GM23338 (cell line): ENCODE measurements around the gene GPR37. TPM values are rescaled to one million over a fixed set of nuclear protein-coding genes. Genes with fewer than 3 reads are reported as not detected.

Source experiments
- ATAC-seq: fragments of 200-7000 bp; cut with Tn5 transposase; 3 replicates; pipeline ENCODE4 v1.9.1; 2020
- DNase-seq: peaks from one replicate; pipeline ENCODE4 v3.0.0-alpha.2; 2015; ENCODE audit warnings: low spot score
- H2AFZ ChIP-seq: fragments of 200-600 bp; sonication (generic); 2 replicates; pipeline ENCODE4 v1.8.0; 2016; ENCODE audit warnings: antibody characterized with exemption, mild to moderate bottlenecking, moderate library complexity
- H3F3A ChIP-seq: fragments of 200-600 bp; sonication (generic); replicated peaks from 2 replicates; pipeline ENCODE4 v1.8.0; 2017; ENCODE audit warnings: antibody characterized with exemption, mixed run types, low read depth
- H3K27ac ChIP-seq: fragments of 200-600 bp; sonication (generic); 2 replicates; pipeline ENCODE4 v1.6.1; 2016; ENCODE audit warnings: low read depth
- H3K27me3 ChIP-seq: fragments of 200-600 bp; sonication (generic); 2 replicates; pipeline ENCODE4 v1.8.0; 2016; ENCODE audit warnings: mild to moderate bottlenecking, mixed run types, moderate library complexity; ENCODE audit not compliant: insufficient read depth
- H3K36me3 ChIP-seq: fragments of 200-600 bp; sonication (generic); 2 replicates; pipeline ENCODE4 v1.8.0; 2016; ENCODE audit warnings: mild to moderate bottlenecking; ENCODE audit not compliant: insufficient read depth
- H3K4me1 ChIP-seq: fragments of 200-600 bp; sonication (generic); 2 replicates; pipeline ENCODE4 v1.8.0; 2016; ENCODE audit warnings: mild to moderate bottlenecking, moderate library complexity; ENCODE audit not compliant: insufficient read depth
- H3K4me2 ChIP-seq: fragments of 200-600 bp; sonication (generic); 2 replicates; pipeline ENCODE4 v1.7.1; 2017; ENCODE audit warnings: mixed run types
- H3K4me3 ChIP-seq: fragments of 200-600 bp; sonication (generic); 2 replicates; pipeline ENCODE4 v1.6.1; 2016; ENCODE audit warnings: mixed run types
- H3K79me2 ChIP-seq: fragments of 200-600 bp; sonication (generic); replicated peaks from 2 replicates; pipeline ENCODE4 v1.8.0; 2017; ENCODE audit warnings: mild to moderate bottlenecking; ENCODE audit not compliant: insufficient read depth
- H3K9me2 ChIP-seq: fragments of 200-600 bp; sonication (generic); 2 replicates; pipeline ENCODE4 v1.8.0; 2017; ENCODE audit not compliant: insufficient read depth
- H4K20me1 ChIP-seq: fragments of 200-600 bp; sonication (generic); replicated peaks from 2 replicates; pipeline ENCODE4 v1.8.0; 2017; ENCODE audit warnings: mild to moderate bottlenecking; ENCODE audit not compliant: insufficient read depth
- H3K27ac Mint-ChIP-seq: 2 replicates; pipeline ENCODE4 v1.8.0; 2020; ENCODE audit warnings: inconsistent platforms, mild to moderate bottlenecking, moderate library complexity, mixed read lengths
- H3K27me3 Mint-ChIP-seq: 3 replicates; pipeline ENCODE4 v1.8.0; 2022; ENCODE audit warnings: low read depth, mild to moderate bottlenecking, moderate library complexity, mixed read lengths, inconsistent platforms; ENCODE audit not compliant: insufficient read depth, poor library complexity
- H3K36me3 Mint-ChIP-seq: 3 replicates; pipeline ENCODE4 v1.8.0; 2021; ENCODE audit warnings: low read depth, mild to moderate bottlenecking, inconsistent platforms, moderate library complexity, mixed read lengths
- H3K4me1 Mint-ChIP-seq: 3 replicates; pipeline ENCODE4 v1.8.0; 2020; ENCODE audit warnings: mild to moderate bottlenecking, inconsistent platforms, mixed read lengths
- H3K4me3 Mint-ChIP-seq: 3 replicates; pipeline ENCODE4 v1.8.0; 2021; ENCODE audit warnings: moderate library complexity, mild to moderate bottlenecking, inconsistent platforms, mixed read lengths
- H3K9me3 Mint-ChIP-seq: 3 replicates; pipeline ENCODE4 v1.8.0; 2020; ENCODE audit warnings: moderate library complexity, mild to moderate bottlenecking, inconsistent platforms, mixed read lengths
- CREB1 ChIP-seq: fragments of 250-450 bp; sonication (Bioruptor Pico); IDR thresholded peaks from 2 replicates; pipeline ENCODE4 v1.5.0; 2020; ENCODE audit warnings: low read depth, mild to moderate bottlenecking, moderate library complexity
- EZH2 ChIP-seq: fragments of 200-600 bp; sonication (generic); IDR thresholded peaks from one replicate; pipeline ENCODE4 v1.8.0; 2017; ENCODE audit warnings: antibody characterized with exemption, mild to moderate bottlenecking, low read depth; ENCODE audit not compliant: unreplicated experiment
- EZH2phosphoT487 ChIP-seq: fragments of 200-600 bp; sonication (generic); IDR thresholded peaks from one replicate; pipeline ENCODE4 v1.8.1; 2018; ENCODE audit warnings: antibody characterized with exemption; ENCODE audit not compliant: unreplicated experiment
- JUNB ChIP-seq: IDR thresholded peaks from one replicate; pipeline ENCODE4 v1.6.1; 2016; ENCODE audit warnings: antibody characterized with exemption; ENCODE audit not compliant: unreplicated experiment
- NANOG ChIP-seq: IDR thresholded peaks from 2 replicates; pipeline ENCODE4 v1.6.1; 2016; ENCODE audit warnings: antibody characterized with exemption, borderline replicate concordance
- POLR2AphosphoS5 ChIP-seq: IDR thresholded peaks from 2 replicates; pipeline ENCODE4 v1.6.1; 2016; ENCODE audit warnings: antibody characterized with exemption, low read depth
- STAT1 ChIP-seq: IDR thresholded peaks from one replicate; pipeline ENCODE4 v1.6.1; 2016; ENCODE audit warnings: antibody characterized with exemption; ENCODE audit not compliant: unreplicated experiment
- ZNF114 ChIP-seq: fragments of 250-450 bp; sonication (Bioruptor Pico); IDR thresholded peaks from 2 replicates; pipeline ENCODE4 v1.5.0; 2020; ENCODE audit warnings: mild to moderate bottlenecking, moderate library complexity
- ZNF331 ChIP-seq: fragments of 250-450 bp; sonication (Bioruptor Pico); IDR thresholded peaks from 2 replicates; pipeline ENCODE4 v1.5.0; 2020; ENCODE audit warnings: low read depth, mild to moderate bottlenecking, moderate library complexity
- polyA plus RNA-seq: library from polyadenylated mRNA; unstranded; fragments of >200 nt; fragmentation: Nextera tagmentation; extraction: Ambion mirVana; gene quantifications from 2 replicates; pipeline ENCODE4 v1.2.1, GENCODE V29; 2016
- total RNA-seq: library from RNA; depleted of rRNA; stranded (reverse); fragments of >200 nt; shearing (Covaris generic); gene quantifications from 2 replicates; pipeline ENCODE4 v1.2.3, GENCODE V29; 2014
- TF ChIP-seq, protein P1 (sequence below), 2 experiments: fragments of 200-600 bp in 1 of 2; sonication (generic) in 1 of 2; conservative IDR thresholded peaks; 2 replicates each; pipeline versions ENCODE4 v1.5.1 to v1.6.1; 2016 to 2017; ENCODE audit warnings: antibody characterized with exemption in 2 of 2, low read depth in 2 of 2, mild to moderate bottlenecking in 2 of 2, moderate library complexity in 1 of 2
- TF ChIP-seq, protein P2 (sequence below): IDR thresholded peaks from 2 replicates; pipeline ENCODE4 v1.6.1; 2016; ENCODE audit warnings: antibody characterized with exemption
- TF ChIP-seq, protein P3 (sequence below): IDR thresholded peaks from one replicate; pipeline ENCODE4 v1.6.1; 2018; ENCODE audit warnings: antibody characterized with exemption; ENCODE audit not compliant: unreplicated experiment
- TF ChIP-seq, protein P4 (sequence below): fragments of 250-450 bp; sonication (Bioruptor Pico); IDR thresholded peaks from 2 replicates; pipeline ENCODE4 v1.5.0; 2020; ENCODE audit warnings: mild to moderate bottlenecking, moderate library complexity

GPR37 gene
- total and polyA plus RNA-seq, 2 experiments from 2014 or later: 3.9 to 8.5 TPM

DNA sequence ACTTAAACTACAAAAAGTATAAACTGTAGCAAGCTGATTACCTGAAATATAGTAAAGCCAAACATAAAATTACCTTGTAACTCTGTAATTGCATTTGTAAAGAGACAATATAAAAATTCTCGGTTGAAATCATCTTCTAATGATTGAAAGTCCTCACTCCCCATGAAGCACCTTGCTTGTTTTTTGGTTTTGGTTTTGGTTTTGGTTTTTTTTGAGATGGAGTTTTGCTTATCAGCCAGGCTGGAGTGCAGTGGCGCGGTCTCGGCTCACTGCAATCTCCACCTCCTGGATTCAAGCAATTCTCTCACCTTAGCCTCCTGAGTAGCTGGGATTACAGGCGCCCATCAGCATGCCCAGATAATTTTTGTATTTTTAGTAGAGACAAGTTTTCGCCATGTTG, 33.9 kb upstream of the GPR37 start:
- no peak for DNase-seq
- Mint-ChIP-seq H3K36me3 (no peaks in the 10 kb centered on the region), H3K27me3 (no peaks in the 10 kb centered on the region), H3K4me1 (peaks cover 2% of the 10 kb centered on the region; the same call in 1 of the 3 replicates), H3K4me3 (no peak overlapping the region), H3K27ac (no peak overlapping the region), H3K9me3 (no peaks in the 10 kb centered on the region; the same call in 2 of the 3 replicates)
- no peaks in the 10 kb centered on the region for H3K79me2 ChIP-seq
- H3K36me3 ChIP-seq: no peaks in the 10 kb centered on the region
- no peak overlapping the region for H3K27ac ChIP-seq
- no peaks in the 10 kb centered on the region for H3K27me3 ChIP-seq
- no peaks in the 10 kb centered on the region for H3K9me2 ChIP-seq
- no peak for ATAC-seq
- TF ChIP-seq, protein P1, sequence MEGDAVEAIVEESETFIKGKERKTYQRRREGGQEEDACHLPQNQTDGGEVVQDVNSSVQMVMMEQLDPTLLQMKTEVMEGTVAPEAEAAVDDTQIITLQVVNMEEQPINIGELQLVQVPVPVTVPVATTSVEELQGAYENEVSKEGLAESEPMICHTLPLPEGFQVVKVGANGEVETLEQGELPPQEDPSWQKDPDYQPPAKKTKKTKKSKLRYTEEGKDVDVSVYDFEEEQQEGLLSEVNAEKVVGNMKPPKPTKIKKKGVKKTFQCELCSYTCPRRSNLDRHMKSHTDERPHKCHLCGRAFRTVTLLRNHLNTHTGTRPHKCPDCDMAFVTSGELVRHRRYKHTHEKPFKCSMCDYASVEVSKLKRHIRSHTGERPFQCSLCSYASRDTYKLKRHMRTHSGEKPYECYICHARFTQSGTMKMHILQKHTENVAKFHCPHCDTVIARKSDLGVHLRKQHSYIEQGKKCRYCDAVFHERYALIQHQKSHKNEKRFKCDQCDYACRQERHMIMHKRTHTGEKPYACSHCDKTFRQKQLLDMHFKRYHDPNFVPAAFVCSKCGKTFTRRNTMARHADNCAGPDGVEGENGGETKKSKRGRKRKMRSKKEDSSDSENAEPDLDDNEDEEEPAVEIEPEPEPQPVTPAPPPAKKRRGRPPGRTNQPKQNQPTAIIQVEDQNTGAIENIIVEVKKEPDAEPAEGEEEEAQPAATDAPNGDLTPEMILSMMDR (conservative IDR thresholded peaks at IDR 0.05; ENCODE audit: low read depth in 2 of 2): no peak
- TF ChIP-seq ZNF114 (CRISPR knock-in tag) (no peak), STAT1 (no peak), EZH2 (no peak), CREB1 (CRISPR knock-in tag) (no peak), EZH2phosphoT487 (no peak), ZNF331 (CRISPR knock-in tag) (no peak), NANOG (no peak), POLR2AphosphoS5 (no peak), JUNB (no peak)
- TF ChIP-seq, protein P2, sequence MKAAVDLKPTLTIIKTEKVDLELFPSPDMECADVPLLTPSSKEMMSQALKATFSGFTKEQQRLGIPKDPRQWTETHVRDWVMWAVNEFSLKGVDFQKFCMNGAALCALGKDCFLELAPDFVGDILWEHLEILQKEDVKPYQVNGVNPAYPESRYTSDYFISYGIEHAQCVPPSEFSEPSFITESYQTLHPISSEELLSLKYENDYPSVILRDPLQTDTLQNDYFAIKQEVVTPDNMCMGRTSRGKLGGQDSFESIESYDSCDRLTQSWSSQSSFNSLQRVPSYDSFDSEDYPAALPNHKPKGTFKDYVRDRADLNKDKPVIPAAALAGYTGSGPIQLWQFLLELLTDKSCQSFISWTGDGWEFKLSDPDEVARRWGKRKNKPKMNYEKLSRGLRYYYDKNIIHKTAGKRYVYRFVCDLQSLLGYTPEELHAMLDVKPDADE: no peak
- TF ChIP-seq, protein P3, sequence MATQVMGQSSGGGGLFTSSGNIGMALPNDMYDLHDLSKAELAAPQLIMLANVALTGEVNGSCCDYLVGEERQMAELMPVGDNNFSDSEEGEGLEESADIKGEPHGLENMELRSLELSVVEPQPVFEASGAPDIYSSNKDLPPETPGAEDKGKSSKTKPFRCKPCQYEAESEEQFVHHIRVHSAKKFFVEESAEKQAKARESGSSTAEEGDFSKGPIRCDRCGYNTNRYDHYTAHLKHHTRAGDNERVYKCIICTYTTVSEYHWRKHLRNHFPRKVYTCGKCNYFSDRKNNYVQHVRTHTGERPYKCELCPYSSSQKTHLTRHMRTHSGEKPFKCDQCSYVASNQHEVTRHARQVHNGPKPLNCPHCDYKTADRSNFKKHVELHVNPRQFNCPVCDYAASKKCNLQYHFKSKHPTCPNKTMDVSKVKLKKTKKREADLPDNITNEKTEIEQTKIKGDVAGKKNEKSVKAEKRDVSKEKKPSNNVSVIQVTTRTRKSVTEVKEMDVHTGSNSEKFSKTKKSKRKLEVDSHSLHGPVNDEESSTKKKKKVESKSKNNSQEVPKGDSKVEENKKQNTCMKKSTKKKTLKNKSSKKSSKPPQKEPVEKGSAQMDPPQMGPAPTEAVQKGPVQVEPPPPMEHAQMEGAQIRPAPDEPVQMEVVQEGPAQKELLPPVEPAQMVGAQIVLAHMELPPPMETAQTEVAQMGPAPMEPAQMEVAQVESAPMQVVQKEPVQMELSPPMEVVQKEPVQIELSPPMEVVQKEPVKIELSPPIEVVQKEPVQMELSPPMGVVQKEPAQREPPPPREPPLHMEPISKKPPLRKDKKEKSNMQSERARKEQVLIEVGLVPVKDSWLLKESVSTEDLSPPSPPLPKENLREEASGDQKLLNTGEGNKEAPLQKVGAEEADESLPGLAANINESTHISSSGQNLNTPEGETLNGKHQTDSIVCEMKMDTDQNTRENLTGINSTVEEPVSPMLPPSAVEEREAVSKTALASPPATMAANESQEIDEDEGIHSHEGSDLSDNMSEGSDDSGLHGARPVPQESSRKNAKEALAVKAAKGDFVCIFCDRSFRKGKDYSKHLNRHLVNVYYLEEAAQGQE: no peak
- TF ChIP-seq, protein P4, sequence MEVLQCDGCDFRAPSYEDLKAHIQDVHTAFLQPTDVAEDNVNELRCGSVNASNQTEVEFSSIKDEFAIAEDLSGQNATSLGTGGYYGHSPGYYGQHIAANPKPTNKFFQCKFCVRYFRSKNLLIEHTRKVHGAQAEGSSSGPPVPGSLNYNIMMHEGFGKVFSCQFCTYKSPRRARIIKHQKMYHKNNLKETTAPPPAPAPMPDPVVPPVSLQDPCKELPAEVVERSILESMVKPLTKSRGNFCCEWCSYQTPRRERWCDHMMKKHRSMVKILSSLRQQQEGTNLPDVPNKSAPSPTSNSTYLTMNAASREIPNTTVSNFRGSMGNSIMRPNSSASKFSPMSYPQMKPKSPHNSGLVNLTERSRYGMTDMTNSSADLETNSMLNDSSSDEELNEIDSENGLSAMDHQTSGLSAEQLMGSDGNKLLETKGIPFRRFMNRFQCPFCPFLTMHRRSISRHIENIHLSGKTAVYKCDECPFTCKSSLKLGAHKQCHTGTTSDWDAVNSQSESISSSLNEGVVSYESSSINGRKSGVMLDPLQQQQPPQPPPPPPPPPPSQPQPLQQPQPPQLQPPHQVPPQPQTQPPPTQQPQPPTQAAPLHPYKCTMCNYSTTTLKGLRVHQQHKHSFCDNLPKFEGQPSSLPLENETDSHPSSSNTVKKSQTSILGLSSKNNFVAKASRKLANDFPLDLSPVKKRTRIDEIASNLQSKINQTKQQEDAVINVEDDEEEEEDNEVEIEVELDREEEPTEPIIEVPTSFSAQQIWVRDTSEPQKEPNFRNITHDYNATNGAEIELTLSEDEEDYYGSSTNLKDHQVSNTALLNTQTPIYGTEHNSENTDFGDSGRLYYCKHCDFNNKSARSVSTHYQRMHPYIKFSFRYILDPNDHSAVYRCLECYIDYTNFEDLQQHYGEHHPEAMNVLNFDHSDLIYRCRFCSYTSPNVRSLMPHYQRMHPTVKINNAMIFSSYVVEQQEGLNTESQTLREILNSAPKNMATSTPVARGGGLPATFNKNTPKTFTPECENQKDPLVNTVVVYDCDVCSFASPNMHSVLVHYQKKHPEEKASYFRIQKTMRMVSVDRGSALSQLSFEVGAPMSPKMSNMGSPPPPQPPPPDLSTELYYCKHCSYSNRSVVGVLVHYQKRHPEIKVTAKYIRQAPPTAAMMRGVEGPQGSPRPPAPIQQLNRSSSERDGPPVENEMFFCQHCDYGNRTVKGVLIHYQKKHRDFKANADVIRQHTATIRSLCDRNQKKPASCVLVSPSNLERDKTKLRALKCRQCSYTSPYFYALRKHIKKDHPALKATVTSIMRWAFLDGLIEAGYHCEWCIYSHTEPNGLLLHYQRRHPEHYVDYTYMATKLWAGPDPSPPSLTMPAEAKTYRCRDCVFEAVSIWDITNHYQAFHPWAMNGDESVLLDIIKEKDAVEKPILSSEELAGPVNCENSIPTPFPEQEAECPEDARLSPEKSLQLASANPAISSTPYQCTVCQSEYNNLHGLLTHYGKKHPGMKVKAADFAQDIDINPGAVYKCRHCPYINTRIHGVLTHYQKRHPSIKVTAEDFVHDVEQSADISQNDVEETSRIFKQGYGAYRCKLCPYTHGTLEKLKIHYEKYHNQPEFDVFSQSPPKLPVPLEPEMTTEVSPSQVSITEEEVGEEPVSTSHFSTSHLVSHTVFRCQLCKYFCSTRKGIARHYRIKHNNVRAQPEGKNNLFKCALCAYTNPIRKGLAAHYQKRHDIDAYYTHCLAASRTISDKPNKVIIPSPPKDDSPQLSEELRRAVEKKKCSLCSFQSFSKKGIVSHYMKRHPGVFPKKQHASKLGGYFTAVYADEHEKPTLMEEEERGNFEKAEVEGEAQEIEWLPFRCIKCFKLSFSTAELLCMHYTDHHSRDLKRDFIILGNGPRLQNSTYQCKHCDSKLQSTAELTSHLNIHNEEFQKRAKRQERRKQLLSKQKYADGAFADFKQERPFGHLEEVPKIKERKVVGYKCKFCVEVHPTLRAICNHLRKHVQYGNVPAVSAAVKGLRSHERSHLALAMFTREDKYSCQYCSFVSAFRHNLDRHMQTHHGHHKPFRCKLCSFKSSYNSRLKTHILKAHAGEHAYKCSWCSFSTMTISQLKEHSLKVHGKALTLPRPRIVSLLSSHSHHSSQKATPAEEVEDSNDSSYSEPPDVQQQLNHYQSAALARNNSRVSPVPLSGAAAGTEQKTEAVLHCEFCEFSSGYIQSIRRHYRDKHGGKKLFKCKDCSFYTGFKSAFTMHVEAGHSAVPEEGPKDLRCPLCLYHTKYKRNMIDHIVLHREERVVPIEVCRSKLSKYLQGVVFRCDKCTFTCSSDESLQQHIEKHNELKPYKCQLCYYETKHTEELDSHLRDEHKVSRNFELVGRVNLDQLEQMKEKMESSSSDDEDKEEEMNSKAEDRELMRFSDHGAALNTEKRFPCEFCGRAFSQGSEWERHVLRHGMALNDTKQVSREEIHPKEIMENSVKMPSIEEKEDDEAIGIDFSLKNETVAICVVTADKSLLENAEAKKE (CRISPR knock-in tag): no peak
- no peaks in the 10 kb centered on the region for H3K4me1 ChIP-seq
- H3F3A ChIP-seq: no peaks in the 10 kb centered on the region
- no peak overlapping the region for H2AFZ ChIP-seq
- no peaks in the 10 kb centered on the region for H4K20me1 ChIP-seq
- H3K4me3 ChIP-seq: no peak overlapping the region
- no peak overlapping the region for H3K4me2 ChIP-seq
